22Rv1 (cell line): ENCODE results near the gene GALNT18.

ENCODE experiments used
- H3K27ac ChIP-seq: fragments of 450-650 bp; 2 replicates; pipeline ENCODE4 v1.5.1; 2017
- CTCF ChIP-seq: fragments of 450-650 bp; IDR thresholded peaks from 2 replicates; pipeline ENCODE4 v1.5.1; 2017; ENCODE audit warnings: mild to moderate bottlenecking
- ZFX ChIP-seq: fragments of 450-650 bp; IDR thresholded peaks from 2 replicates; pipeline ENCODE4 v1.6.1; 2017; ENCODE audit warnings: antibody characterized with exemption, borderline replicate concordance

The GALNT18 gene

GRCh38 chr11:11621573-11622339, at the start of gene GALNT18:
TSS of gene GALNT18 (minus strand) at chr11:11622005.
- TF ChIP-seq ZFX = no peak
- peak; percentile 52 for TF ChIP-seq CTCF
- peak within 1 kb of the TSS; percentile 70 for H3K27ac ChIP-seq

GRCh38 chr11:11670574-11670973, 48.8 kb upstream of the GALNT18 start:
- TF ChIP-seq CTCF (no peak), ZFX (no peak)
- H3K27ac ChIP-seq = no peak overlapping the region

- H3K27ac ChIP-seq = no peak overlapping the region
- TF ChIP-seq CTCF (no peak), ZFX (no peak)
These were observed 47.5 kb upstream of the GALNT18 start for GRCh38 chr11:11669233-11669846.

GRCh38 chr11:11668781-11669180, 47.0 kb upstream of the GALNT18 start:
- no peak for TF ChIP-seq ZFX
- TF ChIP-seq CTCF = no peak

GRCh38 chr11:11668274-11668673, 46.5 kb upstream of the GALNT18 start:
- H3K27ac ChIP-seq = no peak overlapping the region
- TF ChIP-seq ZFX (no peak), CTCF (no peak)

More at GRCh38 chr11:11668781-11669180, 47.0 kb upstream of the GALNT18 start:
- H3K27ac ChIP-seq = no peak overlapping the region

GRCh38 chr11:11667056-11667455, 45.3 kb upstream of the GALNT18 start:
- TF ChIP-seq ZFX = no peak
- TF ChIP-seq CTCF = peak; percentile 26; the same call in 1 of the 2 replicates
- H3K27ac ChIP-seq = no peak overlapping the region

GRCh38 chr11:11665407-11665806, 43.6 kb upstream of the GALNT18 start:
- H3K27ac ChIP-seq = no peak overlapping the region
- TF ChIP-seq ZFX = no peak
- TF ChIP-seq CTCF = no peak
